Dedifferentiated amniotic fluid mesenchymal stem cell (primary cell): Measurements from ENCODE around the gene AADACL4.
"Not testable (repeated sequence)": the region's sequence is repeated elsewhere in the genome, so short reads cannot be mapped to it uniquely, and the experiment has no call there.

ENCODE experiments used
- DNase-seq: peaks from one replicate; pipeline ENCODE4 v3.0.0-alpha.2; 2016; ENCODE audit errors: extremely low spot score

Gene AADACL4

GRCh38 chr1:12658531-12659453 lies 14.9 kb downstream of the AADACL4 start:
- DNase-seq: peak; percentile 83

DNA sequence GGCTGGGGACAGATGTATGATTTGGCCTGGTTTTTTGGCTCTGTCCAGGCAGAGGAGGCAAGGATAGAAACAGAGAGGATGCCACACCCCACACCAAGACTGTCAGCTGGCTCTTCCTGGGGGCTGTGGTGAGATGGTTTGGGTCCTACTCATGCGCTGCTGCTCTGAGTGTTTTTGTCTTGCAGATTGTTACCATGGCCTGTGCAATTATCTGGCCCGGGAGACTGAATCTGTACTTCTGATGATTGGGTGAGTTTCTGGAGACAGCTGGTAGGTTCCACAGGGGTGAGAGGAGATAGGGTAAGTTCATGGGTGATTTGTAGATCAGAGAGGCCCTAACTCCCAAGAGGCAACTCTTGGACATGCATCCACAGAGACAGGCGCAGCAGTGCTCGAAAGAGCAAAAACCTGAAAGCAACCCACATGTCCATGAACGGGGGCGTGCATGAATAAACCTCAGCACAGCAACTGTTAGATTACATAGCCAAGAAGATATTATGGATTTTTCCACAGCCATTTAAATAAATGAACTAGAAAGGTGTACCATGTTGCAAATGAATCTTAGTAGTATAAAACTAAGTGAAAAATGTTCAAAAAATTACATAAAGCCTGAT lies 17.8 kb downstream of the AADACL4 start:
- no peak for DNase-seq

GRCh38 chr1:12662556-12662955 lies 18.7 kb downstream of the AADACL4 start:
- DNase-seq: no peak

DNA sequence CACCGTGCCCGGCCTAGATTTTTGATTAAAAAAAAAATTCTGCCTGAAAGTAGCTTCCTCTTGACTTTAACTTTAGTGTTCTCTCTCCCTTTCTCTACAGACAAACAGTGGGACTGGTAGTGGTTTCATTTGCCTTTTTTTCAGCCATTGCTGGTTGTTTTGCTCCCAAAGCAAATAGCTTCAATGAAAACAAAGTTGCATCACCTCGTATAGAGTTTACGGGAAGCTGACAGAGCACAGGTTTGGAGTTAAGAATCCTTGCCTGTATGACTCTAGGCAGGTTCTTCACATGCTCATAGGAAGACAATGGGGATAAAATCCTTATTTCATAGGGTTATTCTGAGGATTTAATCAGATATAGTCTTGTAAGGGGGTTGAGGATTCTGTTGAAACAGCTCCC lies 21.6 kb downstream of the AADACL4 start:
- DNase-seq: no peak

DNA sequence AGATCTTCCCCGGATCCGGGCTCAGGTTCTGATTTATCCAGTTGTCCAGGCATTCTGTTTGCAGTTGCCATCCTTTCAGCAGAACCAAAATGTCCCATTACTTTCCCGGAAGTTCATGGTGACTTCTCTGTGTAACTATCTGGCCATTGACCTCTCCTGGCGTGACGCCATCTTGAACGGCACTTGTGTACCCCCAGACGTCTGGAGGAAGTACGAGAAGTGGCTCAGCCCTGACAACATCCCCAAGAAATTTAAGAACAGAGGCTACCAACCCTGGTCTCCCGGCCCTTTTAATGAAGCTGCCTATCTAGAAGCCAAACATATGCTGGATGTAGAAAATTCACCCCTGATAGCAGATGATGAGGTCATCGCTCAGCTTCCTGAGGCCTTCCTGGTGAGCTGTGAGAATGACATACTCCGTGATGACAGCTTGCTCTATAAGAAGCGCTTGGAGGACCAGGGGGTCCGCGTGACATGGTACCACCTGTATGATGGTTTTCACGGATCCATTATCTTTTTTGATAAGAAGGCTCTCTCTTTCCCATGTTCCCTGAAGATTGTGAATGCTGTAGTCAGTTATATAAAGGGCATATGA lies 22.4 kb downstream of the AADACL4 start:
- DNase-seq: no peak

- DNase-seq: no peak
These were observed 25.7 kb downstream of the AADACL4 start for GRCh38 chr1:12669529-12670068.

- DNase-seq: no peak
These were observed 30.5 kb downstream of the AADACL4 start for GRCh38 chr1:12674358-12674757.

GRCh38 chr1:12676122-12676521 lies 32.2 kb downstream of the AADACL4 start:
- not testable (repeated sequence) for DNase-seq

DNA sequence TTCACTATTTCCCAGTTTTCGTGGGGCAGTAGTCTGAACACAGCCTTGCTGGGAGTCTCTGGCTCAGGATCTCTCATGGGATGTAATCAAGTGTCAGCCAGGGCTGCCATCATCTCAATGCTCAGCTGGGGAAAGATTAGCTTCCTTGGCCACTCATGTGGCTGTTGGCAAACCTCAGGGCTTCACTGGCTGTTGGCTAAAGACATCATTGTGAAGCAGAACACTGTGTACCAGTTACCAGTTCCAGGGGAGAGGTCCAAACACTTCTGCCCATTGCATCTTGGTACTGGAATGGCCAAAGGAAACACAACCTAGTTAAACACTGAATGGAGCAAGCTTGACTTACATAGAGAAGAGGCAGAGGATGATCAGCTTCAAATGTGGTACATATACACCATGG lies 33.7 kb downstream of the AADACL4 start:
- DNase-seq: no peak

- no peak for DNase-seq
These were observed 34.5 kb downstream of the AADACL4 start for GRCh38 chr1:12678350-12678749.

DNA sequence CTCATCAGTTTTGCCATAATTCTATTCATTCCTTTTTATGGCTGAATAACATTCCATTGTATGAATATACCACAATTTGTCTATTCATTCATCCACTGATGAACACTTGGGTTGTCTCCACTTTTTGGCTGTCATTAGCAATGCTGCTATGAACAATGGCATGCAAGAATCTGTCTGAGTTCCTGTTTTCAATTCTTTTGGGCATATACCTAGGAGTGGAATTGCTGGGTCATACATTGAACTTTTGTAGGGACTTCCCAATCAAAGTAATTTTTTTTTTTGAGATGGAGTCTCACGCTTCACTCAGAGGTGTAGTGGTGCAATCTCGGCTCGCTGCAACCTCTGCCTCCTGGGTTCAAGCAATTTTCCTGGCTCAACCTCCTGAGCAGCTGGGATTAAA lies 34.9 kb downstream of the AADACL4 start:
- no peak for DNase-seq

DNA sequence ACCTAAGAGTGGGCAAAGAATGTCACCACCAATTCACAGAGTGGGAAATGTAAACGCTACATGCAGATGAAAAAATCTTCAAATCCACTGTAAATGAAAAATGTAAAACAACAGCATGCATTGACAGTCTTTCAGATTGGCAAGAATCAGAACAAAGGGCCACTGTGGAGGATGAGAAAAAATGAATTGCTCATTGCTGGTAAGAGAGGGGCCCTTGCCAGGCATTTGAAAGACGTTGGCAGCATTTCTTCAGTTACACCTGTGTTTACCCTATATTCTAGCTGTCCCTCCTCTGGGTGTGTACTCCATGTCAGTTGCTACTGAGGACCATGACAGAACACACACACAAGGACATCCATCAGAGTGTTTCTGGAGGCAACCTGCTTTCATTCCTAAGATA lies 46.3 kb downstream of the AADACL4 start:
- no peak for DNase-seq

DNA sequence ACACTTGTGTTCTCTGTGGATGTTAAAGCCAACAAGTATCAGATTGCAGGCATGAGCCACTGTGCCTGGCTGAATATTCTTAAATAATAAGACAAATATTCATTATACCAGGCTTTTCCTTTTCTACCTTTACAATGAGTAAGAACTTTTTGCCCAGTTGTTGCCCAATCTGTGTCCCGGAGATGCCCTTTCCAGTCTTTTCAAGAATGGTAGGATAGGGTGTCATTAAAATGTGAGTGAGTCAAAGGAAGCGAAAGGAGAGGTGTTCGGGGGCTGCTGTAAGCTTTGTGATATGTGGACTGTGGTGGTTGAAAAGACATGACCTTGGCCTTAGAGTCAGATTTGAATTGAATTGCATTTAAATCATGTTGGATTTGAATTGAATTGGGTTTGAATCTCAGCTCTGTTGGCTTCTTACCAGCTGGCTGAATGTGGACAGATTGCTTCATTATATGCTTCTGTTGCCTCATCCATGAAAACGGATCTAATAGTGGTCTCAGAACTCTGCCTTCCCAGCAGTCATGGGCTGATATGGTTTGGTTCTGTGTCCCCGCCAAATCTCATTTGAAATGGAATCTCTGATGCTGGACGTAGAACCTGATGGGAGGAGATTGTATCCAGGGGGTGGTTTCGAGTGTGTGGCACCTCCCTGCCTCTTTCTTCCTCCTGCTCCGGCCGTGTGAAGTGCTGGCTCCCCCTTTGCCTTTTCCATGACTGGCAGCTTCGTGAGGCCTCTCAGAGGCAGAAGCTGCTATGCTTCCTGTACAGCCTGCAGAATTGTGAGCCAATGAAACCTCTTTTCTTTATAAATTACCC lies 49.3 kb downstream of the AADACL4 start:
- no peak for DNase-seq

DNA sequence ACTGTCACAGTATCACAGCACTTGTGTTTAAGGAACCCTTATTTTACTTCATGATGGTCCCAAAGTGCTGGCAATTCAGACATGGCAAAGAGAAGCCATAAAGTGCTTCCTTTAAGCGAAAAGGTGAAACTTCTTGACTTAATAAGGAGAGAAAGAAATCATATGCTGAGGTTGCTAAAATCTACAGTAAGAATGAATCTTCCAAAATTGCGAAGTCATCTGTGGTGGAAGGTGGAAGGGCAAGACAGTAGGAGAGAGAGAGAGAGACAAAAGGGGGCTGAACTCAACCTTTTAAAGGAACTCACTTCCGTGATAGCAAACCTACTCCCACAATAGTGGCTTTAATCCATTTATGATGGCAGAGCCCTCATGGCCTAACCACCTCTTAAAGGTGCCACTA lies 52.8 kb downstream of the AADACL4 start:
- DNase-seq: no peak

DNA sequence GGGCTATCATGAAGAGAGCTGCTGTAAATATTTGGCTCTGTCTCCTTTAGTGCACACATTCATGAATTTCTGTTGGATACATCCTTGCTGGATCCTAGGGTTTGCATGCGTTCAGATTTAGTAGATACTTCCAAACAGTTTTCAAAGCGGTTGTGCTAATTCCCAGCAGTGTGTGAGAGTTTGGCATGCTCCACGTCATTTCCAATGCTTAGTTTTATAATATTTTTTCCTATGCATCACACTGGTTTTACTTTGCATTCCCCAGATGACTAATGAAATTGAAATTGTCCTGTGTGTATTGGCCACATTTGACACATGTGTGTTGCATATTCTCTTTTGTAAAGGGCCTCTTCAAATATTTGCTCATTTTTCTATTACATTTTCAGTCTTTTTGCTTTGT lies 53.5 kb downstream of the AADACL4 start:
- DNase-seq: no peak

DNA sequence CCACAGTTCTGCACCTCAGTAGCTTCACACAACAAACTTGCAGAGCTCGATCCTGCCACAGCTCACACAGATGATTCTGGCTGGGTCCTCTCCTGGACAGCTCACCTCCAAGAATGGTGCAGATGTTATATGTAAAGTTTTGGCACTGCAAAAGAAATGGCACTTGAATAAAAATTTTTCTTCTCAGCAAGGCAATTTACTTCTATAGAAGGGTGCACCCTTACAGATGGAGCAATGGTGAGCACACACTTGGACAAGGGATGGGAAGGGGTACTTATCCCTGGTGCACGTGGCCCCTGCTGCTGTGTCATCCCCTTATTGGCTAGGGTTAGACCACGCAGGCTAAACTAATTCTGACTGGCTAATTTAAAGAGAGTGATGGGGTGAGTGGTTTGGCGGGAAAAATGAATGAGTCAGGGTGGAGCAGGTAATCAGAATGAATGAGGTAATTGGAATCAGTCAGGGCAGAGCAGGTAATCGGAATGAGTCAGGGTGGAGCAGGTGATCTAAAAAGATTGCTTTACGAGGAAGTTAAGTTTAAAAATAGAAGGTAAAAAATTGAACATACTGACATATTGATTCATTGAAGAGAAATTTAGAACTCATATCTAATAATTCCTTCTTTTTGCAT lies 60.1 kb downstream of the AADACL4 start:
- DNase-seq: no peak

DNA sequence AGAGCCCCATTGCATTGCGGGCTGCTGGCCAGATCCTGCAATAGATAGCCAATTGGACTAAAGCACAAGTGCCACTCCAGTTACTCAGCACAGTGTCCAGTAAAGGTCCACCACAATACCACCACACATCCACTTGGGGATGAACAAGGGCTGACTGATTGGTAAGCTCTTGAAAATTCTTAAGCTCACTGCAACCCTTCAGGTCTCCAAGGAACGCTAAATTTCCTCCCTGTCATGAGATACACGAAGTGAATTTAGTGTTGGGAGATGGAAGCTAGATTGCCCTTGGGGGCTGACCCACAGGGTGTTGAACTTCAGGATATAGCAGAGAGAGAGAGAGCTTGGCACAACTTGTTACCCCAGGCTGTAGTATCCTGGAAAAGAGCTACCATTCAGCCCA lies 62.2 kb downstream of the AADACL4 start:
- DNase-seq: no peak

DNA sequence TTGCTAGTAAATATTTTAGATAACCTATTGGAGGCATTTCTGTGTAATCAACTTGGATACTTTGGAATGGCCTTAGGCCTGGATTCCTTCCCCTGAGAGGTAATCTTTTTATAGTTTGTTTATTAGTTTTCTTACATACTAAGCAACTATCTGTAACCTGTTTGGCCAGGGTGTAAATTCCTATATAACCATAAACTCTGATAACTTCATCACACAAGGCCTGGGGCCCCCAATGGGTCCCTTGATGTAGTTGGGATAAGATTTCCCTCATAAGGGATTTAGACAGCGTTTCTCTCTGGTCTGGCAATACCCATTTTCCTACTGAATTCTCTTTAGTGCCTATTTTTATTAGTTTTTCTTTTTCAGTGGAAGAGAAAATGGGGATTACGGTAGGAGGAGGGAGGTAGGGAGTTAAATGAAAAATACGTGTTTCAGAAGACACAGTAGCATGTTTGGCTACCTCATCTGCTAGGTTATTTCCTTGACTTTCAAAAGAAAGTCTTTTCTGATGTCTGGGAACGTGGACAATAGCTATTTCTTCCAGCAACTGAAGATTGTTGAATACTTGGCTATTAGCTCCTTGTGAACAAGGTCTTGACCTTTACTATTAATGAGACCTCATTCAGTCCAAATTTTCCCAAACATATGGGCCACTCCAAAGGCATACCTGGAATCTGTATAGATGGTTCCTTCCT lies 64.7 kb downstream of the AADACL4 start:
- DNase-seq: no peak

DNA sequence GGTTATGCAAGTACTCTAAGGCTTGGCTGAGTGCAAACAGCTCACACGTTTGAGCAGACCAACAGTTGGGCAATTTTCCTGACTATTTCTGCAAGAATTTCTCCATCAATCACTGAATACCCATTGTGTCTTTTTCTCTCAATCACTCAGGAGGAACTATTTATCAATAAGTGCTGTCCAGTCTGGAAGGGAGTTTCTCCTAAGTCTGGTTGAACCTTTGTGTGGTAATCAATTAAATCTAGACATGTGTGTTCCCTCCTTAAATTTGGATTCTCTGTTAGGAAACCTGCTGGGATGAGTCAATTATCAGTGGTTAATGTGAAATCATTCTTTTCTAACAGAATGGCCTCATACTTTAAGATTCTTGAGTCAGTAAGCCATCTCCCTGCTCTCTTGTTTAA lies 65.2 kb downstream of the AADACL4 start:
- DNase-seq: no peak

DNA sequence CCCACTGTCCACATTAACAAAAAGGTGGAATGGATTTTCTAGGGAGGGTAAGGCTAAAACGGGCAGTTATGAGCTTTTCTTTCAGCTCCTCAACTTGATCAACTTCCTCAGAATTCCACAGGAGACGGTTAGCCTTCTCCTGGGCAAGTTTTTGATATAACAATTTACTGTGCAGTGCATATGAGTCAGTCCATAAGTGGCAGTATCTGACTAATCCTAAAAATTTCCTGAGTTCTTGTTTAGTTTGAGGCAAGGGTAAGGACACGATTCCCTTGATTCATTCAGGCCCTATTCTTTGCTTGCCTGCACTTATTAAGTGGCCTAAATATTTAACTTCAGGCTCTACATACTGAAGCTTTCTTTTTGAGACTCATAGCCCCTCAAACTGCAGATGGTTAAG lies 65.8 kb downstream of the AADACL4 start:
- DNase-seq: no peak

GRCh38 chr1:12711536-12711935 lies 67.7 kb downstream of the AADACL4 start:
- no peak for DNase-seq
